T-helper 2 cell treated with Interferon-gamma antibody and Interleukin-4, amounts not matched to agents 5 μg/mL and 100 μg/mL, for 36 hours (primary cell): ENCODE results near the gene KIF26B.

ENCODE experiments used
- DNase-seq: peaks from one replicate; pipeline ENCODE4 v3.0.0; 2021; ENCODE audit warnings: low spot score
- H3K27ac Mint-ChIP-seq: one replicate; pipeline ENCODE4 v1.8.0; 2021; ENCODE audit warnings: mild to moderate bottlenecking, mixed read lengths
- H3K27me3 Mint-ChIP-seq: one replicate; pipeline ENCODE4 v1.8.0; 2021; ENCODE audit warnings: low read depth, mixed read lengths
- H3K36me3 Mint-ChIP-seq: one replicate; pipeline ENCODE4 v1.8.0; 2021; ENCODE audit warnings: low read depth, mixed read lengths
- H3K4me1 Mint-ChIP-seq: one replicate; pipeline ENCODE4 v1.8.0; 2021; ENCODE audit warnings: low read depth, mixed read lengths
- H3K4me3 Mint-ChIP-seq: one replicate; pipeline ENCODE4 v1.8.0; 2022; ENCODE audit warnings: mild to moderate bottlenecking, moderate library complexity, mixed read lengths
- H3K9me3 Mint-ChIP-seq: one replicate; pipeline ENCODE4 v1.8.0; 2021; ENCODE audit warnings: mixed read lengths

Gene KIF26B

GRCh38 chr1:245579881-245580280 lies 425.1 kb downstream of the KIF26B start:
- no peaks in the 10 kb centered on the region for H3K9me3 Mint-ChIP-seq
- H3K27ac Mint-ChIP-seq, result no peak overlapping the region
- no peak for DNase-seq
- no peaks in the 10 kb centered on the region for H3K27me3 Mint-ChIP-seq
- H3K36me3 Mint-ChIP-seq, result no peaks in the 10 kb centered on the region
- no peaks in the 10 kb centered on the region for H3K4me1 Mint-ChIP-seq
- no peak overlapping the region for H3K4me3 Mint-ChIP-seq

- H3K4me1 Mint-ChIP-seq, result no peaks in the 10 kb centered on the region
- H3K9me3 Mint-ChIP-seq, result no peaks in the 10 kb centered on the region
- no peak overlapping the region for H3K27ac Mint-ChIP-seq
Observed at GRCh38 chr1:245580651-245581050, 425.9 kb downstream of the KIF26B start.

GRCh38 chr1:245582026-245582425 lies 427.2 kb downstream of the KIF26B start:
- no peaks in the 10 kb centered on the region for H3K27me3 Mint-ChIP-seq
- no peak overlapping the region for H3K4me3 Mint-ChIP-seq
- DNase-seq, result no peak
- H3K27ac Mint-ChIP-seq, result no peak overlapping the region
- no peaks in the 10 kb centered on the region for H3K36me3 Mint-ChIP-seq
- H3K4me1 Mint-ChIP-seq, result no peaks in the 10 kb centered on the region
- no peaks in the 10 kb centered on the region for H3K9me3 Mint-ChIP-seq

More at GRCh38 chr1:245580651-245581050, 425.9 kb downstream of the KIF26B start:
- H3K36me3 Mint-ChIP-seq, result no peaks in the 10 kb centered on the region
- no peak overlapping the region for H3K4me3 Mint-ChIP-seq
- H3K27me3 Mint-ChIP-seq, result no peaks in the 10 kb centered on the region
- no peak for DNase-seq

- no peak for DNase-seq
- no peaks in the 10 kb centered on the region for H3K27me3 Mint-ChIP-seq
- H3K36me3 Mint-ChIP-seq, result no peaks in the 10 kb centered on the region
- no peak overlapping the region for H3K27ac Mint-ChIP-seq
- no peak overlapping the region for H3K4me3 Mint-ChIP-seq
- no peaks in the 10 kb centered on the region for H3K9me3 Mint-ChIP-seq
- no peaks in the 10 kb centered on the region for H3K4me1 Mint-ChIP-seq
Observed at GRCh38 chr1:245583081-245583480, 428.3 kb downstream of the KIF26B start.

GRCh38 chr1:245583575-245584330 lies 429.0 kb downstream of the KIF26B start:
- Mint-ChIP-seq H3K4me1 (no peaks in the 10 kb centered on the region), H3K36me3 (no peaks in the 10 kb centered on the region), H3K4me3 (no peak overlapping the region), H3K27ac (no peak overlapping the region), H3K9me3 (no peaks in the 10 kb centered on the region), H3K27me3 (no peaks in the 10 kb centered on the region)
- DNase-seq, result no peak

- H3K36me3 Mint-ChIP-seq, result no peaks in the 10 kb centered on the region
- no peaks in the 10 kb centered on the region for H3K4me1 Mint-ChIP-seq
- DNase-seq, result no peak
- no peaks in the 10 kb centered on the region for H3K27me3 Mint-ChIP-seq
- H3K27ac Mint-ChIP-seq, result no peak overlapping the region
- H3K9me3 Mint-ChIP-seq, result no peaks in the 10 kb centered on the region
- no peak overlapping the region for H3K4me3 Mint-ChIP-seq
Observed at GRCh38 chr1:245585252-245585959, 430.6 kb downstream of the KIF26B start.

DNA sequence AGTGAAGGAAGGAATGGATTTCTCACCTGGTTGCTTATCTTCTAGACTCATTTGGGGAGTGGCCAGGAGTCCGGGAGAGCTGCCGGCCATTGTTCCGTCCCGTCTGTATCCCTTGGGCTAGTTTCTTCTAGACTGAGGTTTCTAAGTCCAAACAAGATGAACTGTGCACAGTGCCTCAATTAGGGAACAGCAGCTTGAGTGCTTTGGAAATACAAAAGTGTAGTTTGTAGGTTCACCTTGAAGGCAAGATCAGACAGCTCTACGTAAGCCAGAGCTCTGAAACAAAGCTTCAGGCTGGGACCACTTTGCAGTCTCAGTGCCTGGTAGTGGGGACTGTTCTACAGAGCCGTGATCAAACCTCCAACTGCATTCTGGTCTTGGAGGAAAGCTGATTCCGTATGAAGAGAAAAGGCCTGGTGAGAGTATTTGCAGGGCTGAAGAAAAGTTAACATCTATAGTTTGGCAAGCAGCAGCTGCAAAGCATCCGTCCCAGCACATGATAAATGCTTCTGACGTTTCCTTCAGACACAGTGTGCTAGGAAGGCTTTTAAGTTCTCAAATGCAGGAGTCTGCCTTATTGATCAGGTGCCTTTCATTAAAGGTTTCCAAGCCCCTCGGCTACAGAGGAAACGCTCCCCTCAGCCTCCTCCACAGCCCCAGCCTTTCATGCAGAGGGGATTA lies 432.8 kb downstream of the KIF26B start:
- no peak overlapping the region for H3K4me3 Mint-ChIP-seq
- no peak overlapping the region for H3K27ac Mint-ChIP-seq
- H3K9me3 Mint-ChIP-seq, result no peaks in the 10 kb centered on the region
- no peaks in the 10 kb centered on the region for H3K4me1 Mint-ChIP-seq
- H3K36me3 Mint-ChIP-seq, result no peaks in the 10 kb centered on the region
- no peaks in the 10 kb centered on the region for H3K27me3 Mint-ChIP-seq
- no peak for DNase-seq

DNA sequence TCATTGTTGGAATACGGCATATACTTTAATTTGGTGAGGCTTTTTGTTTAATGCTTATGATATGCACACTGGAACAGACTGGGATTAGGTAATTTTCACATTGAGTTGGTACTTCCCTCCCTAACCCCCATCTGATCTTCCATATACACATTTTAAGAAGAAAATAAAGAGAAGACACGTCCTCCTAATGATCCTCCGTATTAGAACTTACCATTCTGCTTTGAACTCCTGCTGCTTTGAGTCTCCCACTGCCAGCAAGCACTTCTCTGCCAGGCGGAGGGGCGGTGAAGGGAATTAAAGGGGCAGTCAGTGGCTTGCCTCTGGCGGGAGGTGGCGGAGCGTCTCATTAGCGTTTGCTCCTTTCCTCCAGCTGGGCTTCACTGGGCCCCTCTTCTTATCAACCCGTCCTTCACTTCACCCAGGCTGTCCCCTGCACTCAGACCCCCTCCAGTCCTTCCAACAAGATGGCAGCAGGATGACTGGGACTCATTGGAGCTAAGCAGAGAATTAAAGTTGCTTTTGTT lies 433.4 kb downstream of the KIF26B start:
- Mint-ChIP-seq H3K4me1 (no peaks in the 10 kb centered on the region), H3K36me3 (no peaks in the 10 kb centered on the region), H3K27me3 (no peaks in the 10 kb centered on the region), H3K4me3 (no peak overlapping the region), H3K9me3 (no peaks in the 10 kb centered on the region), H3K27ac (no peak overlapping the region)
- no peak for DNase-seq

DNA sequence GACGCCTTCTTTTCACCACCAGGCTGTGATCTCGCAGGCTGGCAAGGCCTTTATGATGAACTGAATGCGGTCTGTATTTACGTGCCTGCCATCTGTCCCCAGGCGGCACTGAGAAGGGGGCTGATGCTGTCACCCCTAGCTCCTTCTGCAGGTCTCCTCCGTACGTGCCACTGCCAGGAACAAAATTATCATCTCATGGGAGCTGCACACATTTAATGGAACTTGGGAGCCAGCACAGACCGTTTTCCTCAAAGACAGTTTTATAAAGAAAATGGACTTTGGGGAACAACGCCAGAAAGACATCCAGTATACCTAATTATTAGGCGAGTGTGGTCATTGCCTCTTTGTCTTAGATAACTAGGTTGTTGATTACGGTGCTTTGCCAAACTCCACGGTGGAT lies 434.5 kb downstream of the KIF26B start:
- Mint-ChIP-seq H3K9me3 (no peaks in the 10 kb centered on the region), H3K27me3 (no peaks in the 10 kb centered on the region), H3K4me1 (no peaks in the 10 kb centered on the region), H3K27ac (no peak overlapping the region), H3K4me3 (no peak overlapping the region), H3K36me3 (no peaks in the 10 kb centered on the region)
- DNase-seq, result no peak

DNA sequence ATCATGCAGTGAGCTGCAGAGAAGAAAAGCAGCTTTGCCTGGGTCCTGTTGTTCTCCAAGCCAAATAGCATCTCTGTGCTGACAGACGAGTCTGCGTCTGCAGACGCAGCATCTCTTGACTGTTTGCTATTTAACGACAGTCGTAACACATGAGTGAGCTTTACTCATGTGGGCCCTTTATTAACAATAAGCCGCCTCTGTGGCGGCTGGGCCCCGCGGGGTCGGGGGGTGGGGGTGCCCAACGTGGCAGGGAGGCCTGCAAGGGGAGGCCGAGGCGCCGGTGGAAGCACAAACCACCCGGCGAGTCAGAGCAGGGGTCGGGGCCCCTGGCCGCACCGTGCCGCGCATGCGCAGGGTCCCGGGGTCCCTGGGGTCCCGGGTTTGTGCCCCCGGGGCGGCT lies 435.1 kb downstream of the KIF26B start:
- H3K27me3 Mint-ChIP-seq, result no peaks in the 10 kb centered on the region
- no peak overlapping the region for H3K27ac Mint-ChIP-seq
- H3K4me1 Mint-ChIP-seq, result no peaks in the 10 kb centered on the region
- no peak overlapping the region for H3K4me3 Mint-ChIP-seq
- H3K36me3 Mint-ChIP-seq, result no peaks in the 10 kb centered on the region
- no peaks in the 10 kb centered on the region for H3K9me3 Mint-ChIP-seq
- no peak for DNase-seq

GRCh38 chr1:245590726-245591125 lies 435.9 kb downstream of the KIF26B start:
- H3K9me3 Mint-ChIP-seq, result no peaks in the 10 kb centered on the region
- no peak overlapping the region for H3K4me3 Mint-ChIP-seq
- DNase-seq, result no peak
- no peaks in the 10 kb centered on the region for H3K27me3 Mint-ChIP-seq
- H3K4me1 Mint-ChIP-seq, result no peaks in the 10 kb centered on the region
- no peaks in the 10 kb centered on the region for H3K36me3 Mint-ChIP-seq
- no peak overlapping the region for H3K27ac Mint-ChIP-seq

GRCh38 chr1:245591346-245592188 lies 436.8 kb downstream of the KIF26B start:
- Mint-ChIP-seq H3K9me3 (no peaks in the 10 kb centered on the region), H3K27me3 (no peaks in the 10 kb centered on the region), H3K36me3 (no peaks in the 10 kb centered on the region)

GRCh38 chr1:245592189-245592460 lies 437.3 kb downstream of the KIF26B start:
- H3K36me3 Mint-ChIP-seq, result no peaks in the 10 kb centered on the region

More at GRCh38 chr1:245591346-245592188, 436.8 kb downstream of the KIF26B start:
- Mint-ChIP-seq H3K27ac (no peak overlapping the region), H3K4me1 (no peaks in the 10 kb centered on the region), H3K4me3 (no peak overlapping the region)
- no peak for DNase-seq

More at GRCh38 chr1:245592189-245592460, 437.3 kb downstream of the KIF26B start:
- no peak overlapping the region for H3K4me3 Mint-ChIP-seq
- no peaks in the 10 kb centered on the region for H3K9me3 Mint-ChIP-seq
- no peaks in the 10 kb centered on the region for H3K27me3 Mint-ChIP-seq
- no peak overlapping the region for H3K27ac Mint-ChIP-seq
- no peaks in the 10 kb centered on the region for H3K4me1 Mint-ChIP-seq
- DNase-seq, result no peak
